Karpas-422 (cell line): ENCODE data around the gene ARTN. TPM values are rescaled to one million over a fixed set of nuclear protein-coding genes. Genes with fewer than 3 reads are reported as not detected.

Source experiments
- DNase-seq: peaks from one replicate; pipeline ENCODE4 v3.0.0-alpha.2; 2015
- H2AFZ ChIP-seq: fragments of 200-600 bp; sonication (generic); 2 replicates; pipeline ENCODE4 v1.6.1; 2014; ENCODE audit warnings: antibody characterized with exemption, low read length, mixed read lengths
- H3K27ac ChIP-seq: fragments of 200-600 bp; sonication (generic); 2 replicates; pipeline ENCODE4 v1.5.1; 2014; ENCODE audit warnings: mild to moderate bottlenecking, low read length, moderate library complexity
- H3K27me3 ChIP-seq: fragments of 200-600 bp; sonication (generic); 2 replicates; pipeline ENCODE4 v1.6.1; 2014; ENCODE audit warnings: low read length, mixed read lengths
- H3K36me3 ChIP-seq: fragments of 200-600 bp; sonication (generic); 2 replicates; pipeline ENCODE4 v1.6.1; 2014; ENCODE audit warnings: low read length, mixed read lengths; ENCODE audit not compliant: insufficient read depth
- H3K4me1 ChIP-seq: fragments of 200-600 bp; sonication (generic); 2 replicates; pipeline ENCODE4 v1.6.1; 2014; ENCODE audit warnings: mild to moderate bottlenecking, low read length, mixed read lengths
- H3K4me2 ChIP-seq: fragments of 200-600 bp; sonication (generic); 2 replicates; pipeline ENCODE4 v1.6.1; 2014; ENCODE audit warnings: low read length, low read depth, mild to moderate bottlenecking; ENCODE audit not compliant: poor library complexity, severe bottlenecking
- H3K4me3 ChIP-seq: fragments of 200-600 bp; sonication (generic); 2 replicates; pipeline ENCODE4 v1.5.1; 2014; ENCODE audit warnings: mild to moderate bottlenecking, antibody characterized with exemption, low read length, mixed read lengths
- H3K79me2 ChIP-seq: fragments of 200-600 bp; sonication (generic); 2 replicates; pipeline ENCODE4 v1.6.1; 2014; ENCODE audit warnings: mild to moderate bottlenecking, low read length, mixed read lengths
- H3K9ac ChIP-seq: fragments of 200-600 bp; sonication (generic); 2 replicates; pipeline ENCODE4 v1.6.0; 2014; ENCODE audit warnings: low read length
- H3K9me2 ChIP-seq: fragments of 200-600 bp; sonication (generic), shearing (Covaris generic); replicated peaks from 2 replicates; pipeline ENCODE4 v1.6.0; 2014; ENCODE audit warnings: mild to moderate bottlenecking, low read length, moderate library complexity; ENCODE audit not compliant: insufficient read depth
- H3K9me3 ChIP-seq: fragments of 300-700, 200-600 bp; sonication (generic); 2 replicates; pipeline ENCODE4 v1.6.1; 2014; ENCODE audit warnings: low read length, mixed read lengths
- H4K20me1 ChIP-seq: fragments of 200-600 bp; sonication (generic); 2 replicates; pipeline ENCODE4 v1.6.1; 2014; ENCODE audit warnings: mild to moderate bottlenecking, antibody characterized with exemption, low read length, low read depth; ENCODE audit not compliant: insufficient read depth
- total RNA-seq: library from RNA; depleted of rRNA; stranded (reverse); fragments of >200 nt; shearing (Covaris generic); gene quantifications from 2 replicates; pipeline ENCODE4 v1.2.3, GENCODE V29; 2014; ENCODE audit warnings: low replicate concordance

Gene ARTN
- total RNA-seq, 1 experiment from 2014 or later: not detected

DNA sequence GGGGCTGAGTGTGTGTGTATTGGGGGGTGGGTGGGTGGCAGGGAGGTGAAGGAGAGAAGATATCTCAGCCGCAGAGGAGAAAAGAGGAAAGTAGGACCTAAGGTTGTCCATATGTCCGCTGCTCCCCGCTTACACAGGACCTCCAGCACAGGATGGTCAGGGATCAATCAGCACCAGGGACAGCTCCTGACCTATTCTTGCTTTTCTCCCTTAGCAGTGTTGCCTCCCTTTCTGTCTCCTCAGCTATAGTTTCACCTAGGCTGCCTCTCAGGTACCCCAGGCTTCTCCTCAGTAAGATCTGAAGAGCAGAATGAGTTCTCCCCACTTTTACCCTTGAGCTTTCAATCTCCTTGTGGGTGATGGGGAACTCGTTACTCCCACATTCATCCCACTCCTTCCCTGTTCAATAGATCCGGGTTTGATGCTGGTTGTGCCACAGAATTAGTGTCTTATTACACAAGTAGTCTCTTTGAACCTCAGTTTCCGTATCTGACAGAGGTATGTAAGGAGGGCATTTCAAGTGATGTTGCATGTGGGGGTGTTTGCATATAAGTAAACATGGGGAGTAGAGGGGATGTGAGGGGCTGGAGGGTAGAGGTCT lies 34.8 kb downstream of the ARTN start:
- H3K9me2 ChIP-seq: no peaks in the 10 kb centered on the region
- peaks cover 15% of the 10 kb centered on the region; the same call in 1 of the 2 replicates for H3K36me3 ChIP-seq
- H3K4me1 ChIP-seq: peaks cover 15% of the 10 kb centered on the region
- H2AFZ ChIP-seq: no peak overlapping the region
- no peak overlapping the region for H3K9ac ChIP-seq
- H3K27ac ChIP-seq: no peak overlapping the region
- peaks cover 20% of the 10 kb centered on the region for H3K79me2 ChIP-seq
- 0 out of 2 replicates have a peak, but pooled peaks cover 6% of the 10 kb centered on the region for H4K20me1 ChIP-seq
- no peak overlapping the region for H3K4me2 ChIP-seq
- no peaks in the 10 kb centered on the region for H3K9me3 ChIP-seq
- peak; percentile 72 for DNase-seq
- no peak overlapping the region for H3K4me3 ChIP-seq
- H3K27me3 ChIP-seq: no peaks in the 10 kb centered on the region

DNA sequence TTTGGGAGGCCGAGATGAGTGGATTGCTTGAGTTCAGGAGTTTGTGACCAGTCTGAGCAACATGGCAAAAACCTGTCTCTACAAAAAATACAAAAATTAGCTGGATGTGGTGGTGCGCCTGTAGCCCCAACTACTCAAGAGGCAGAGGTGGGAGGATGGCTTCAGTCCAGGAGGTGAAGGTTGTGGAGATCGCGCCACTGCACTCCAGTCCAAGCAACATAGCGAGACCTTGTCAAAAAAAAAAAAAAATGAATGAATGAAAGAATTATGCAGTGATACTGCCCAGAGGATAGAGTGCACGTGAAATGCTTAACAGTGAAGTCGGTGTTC lies 35.8 kb downstream of the ARTN start:
- no peak for DNase-seq
- peaks cover 15% of the 10 kb centered on the region; the same call in 1 of the 2 replicates for H3K36me3 ChIP-seq
- no peaks in the 10 kb centered on the region for H3K9me2 ChIP-seq
- H3K9me3 ChIP-seq: no peaks in the 10 kb centered on the region
- 0 out of 2 replicates have a peak, but pooled peaks cover 6% of the 10 kb centered on the region for H4K20me1 ChIP-seq
- H3K4me3 ChIP-seq: peak overlapping the region; percentile 21; the same call in 1 of the 2 replicates
- H3K27ac ChIP-seq: no peak overlapping the region
- H3K79me2 ChIP-seq: peaks cover 20% of the 10 kb centered on the region
- peak overlapping the region; percentile 49 for H3K4me2 ChIP-seq
- no peaks in the 10 kb centered on the region for H3K27me3 ChIP-seq
- H2AFZ ChIP-seq: no peak overlapping the region
- H3K4me1 ChIP-seq: peaks cover 25% of the 10 kb centered on the region
- H3K9ac ChIP-seq: no peak overlapping the region

DNA sequence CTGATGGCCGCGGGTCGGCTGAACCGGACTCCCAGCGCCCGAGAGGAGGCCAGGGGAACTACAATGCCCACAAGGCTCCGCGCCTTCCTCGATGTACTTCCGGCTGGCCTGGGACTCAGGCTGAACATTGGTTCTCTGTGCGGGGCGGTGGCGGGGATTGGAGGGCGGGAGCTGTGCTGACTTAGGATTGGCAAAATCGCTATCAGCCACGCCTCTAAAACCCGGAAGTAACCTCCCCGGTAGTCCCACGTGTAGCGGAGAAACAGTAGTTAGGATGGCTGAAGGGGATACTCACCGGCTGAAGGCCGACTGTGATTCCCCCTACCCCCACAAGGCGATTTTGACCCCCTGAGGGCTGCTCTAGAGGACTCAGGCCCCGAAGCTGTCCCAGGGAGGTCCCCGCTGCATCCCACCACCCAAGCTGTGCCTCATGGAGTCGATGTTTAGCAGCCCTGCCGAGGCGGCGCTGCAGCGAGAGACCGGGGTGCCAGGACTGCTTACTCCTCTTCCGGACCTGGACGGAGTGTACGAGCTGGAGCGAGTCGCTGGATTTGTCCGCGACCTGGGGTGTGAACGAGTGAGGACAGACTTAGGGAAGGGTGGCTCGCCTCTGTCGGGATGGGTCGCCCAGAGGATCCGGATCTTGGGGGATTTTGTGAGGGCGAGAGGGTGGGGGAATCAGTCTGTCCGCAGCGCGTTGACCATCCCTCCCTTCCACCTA lies 36.3 kb downstream of the ARTN start, which contains the start of gene DPH2:
TSS of gene DPH2 (plus strand) at position 265 of the 721 bp plus-strand sequence. CDS start at position 431, 166 bp downstream.
- H3K9ac ChIP-seq: peak within 1 kb of the TSS; percentile 86
- H2AFZ ChIP-seq: no peak within 1 kb of the TSS
- H3K9me3 ChIP-seq: no peaks in the 10 kb centered on the region
- H3K36me3 ChIP-seq: peaks cover 15% of the 10 kb centered on the region; the same call in 1 of the 2 replicates
- peaks cover 25% of the 10 kb centered on the region for H3K4me1 ChIP-seq
- 0 out of 2 replicates have a peak, but pooled peaks cover 6% of the 10 kb centered on the region for H4K20me1 ChIP-seq
- H3K4me2 ChIP-seq: peak within 1 kb of the TSS; percentile 94
- H3K9me2 ChIP-seq: no peaks in the 10 kb centered on the region
- peaks cover 22% of the 10 kb centered on the region for H3K79me2 ChIP-seq
- DNase-seq: peak; percentile 99
- no peak within 1 kb of the TSS for H3K27ac ChIP-seq
- H3K4me3 ChIP-seq: peak within 1 kb of the TSS; percentile 94
- H3K27me3 ChIP-seq: no peaks in the 10 kb centered on the region

DNA sequence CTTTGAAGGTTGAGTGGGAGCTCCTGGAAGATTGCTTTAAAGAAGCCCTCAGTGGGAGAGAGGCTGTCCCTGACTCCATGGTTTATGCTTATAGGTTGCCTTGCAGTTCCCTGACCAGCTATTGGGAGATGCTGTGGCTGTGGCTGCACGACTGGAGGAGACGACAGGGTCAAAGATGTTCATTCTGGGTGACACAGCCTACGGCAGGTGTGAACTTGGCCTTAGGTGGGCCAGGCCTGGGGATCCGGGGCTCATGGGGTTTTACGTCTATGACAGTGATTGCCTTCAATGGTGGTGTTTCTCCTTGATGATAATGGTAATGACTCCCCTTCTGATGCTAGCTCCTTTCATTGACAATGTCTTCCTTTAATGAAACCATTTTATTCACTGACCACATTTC lies 36.9 kb downstream of the ARTN start:
- H3K27me3 ChIP-seq: no peaks in the 10 kb centered on the region
- H3K4me3 ChIP-seq: peak overlapping the region; percentile 94
- DNase-seq: no peak
- no peak overlapping the region for H2AFZ ChIP-seq
- peaks cover 25% of the 10 kb centered on the region for H3K4me1 ChIP-seq
- H3K9me3 ChIP-seq: no peaks in the 10 kb centered on the region
- H3K4me2 ChIP-seq: peak overlapping the region; percentile 94
- H3K27ac ChIP-seq: no peak overlapping the region
- no peaks in the 10 kb centered on the region for H3K9me2 ChIP-seq
- peak overlapping the region; percentile 86 for H3K9ac ChIP-seq
- H4K20me1 ChIP-seq: peaks cover 9% of the 10 kb centered on the region; the same call in 1 of the 2 replicates
- peaks cover 15% of the 10 kb centered on the region; the same call in 1 of the 2 replicates for H3K36me3 ChIP-seq
- H3K79me2 ChIP-seq: peaks cover 28% of the 10 kb centered on the region

DNA sequence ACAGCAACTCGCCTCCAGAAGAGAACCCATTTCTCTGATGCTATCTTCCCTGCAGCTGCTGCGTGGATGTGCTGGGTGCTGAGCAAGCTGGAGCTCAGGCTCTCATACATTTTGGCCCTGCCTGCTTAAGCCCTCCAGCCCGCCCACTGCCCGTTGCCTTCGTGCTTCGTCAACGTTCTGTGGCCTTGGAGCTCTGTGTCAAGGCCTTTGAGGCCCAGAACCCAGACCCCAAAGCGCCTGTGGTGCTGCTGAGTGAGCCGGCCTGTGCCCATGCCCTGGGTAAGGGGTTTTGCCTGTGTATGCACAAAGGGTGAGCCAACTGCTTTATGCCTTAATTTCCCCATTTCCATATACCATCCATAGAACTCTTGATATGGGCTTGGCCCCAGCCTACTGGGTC lies 37.3 kb downstream of the ARTN start:
- H3K4me2 ChIP-seq: peak overlapping the region; percentile 94
- no peak overlapping the region for H2AFZ ChIP-seq
- no peaks in the 10 kb centered on the region for H3K9me2 ChIP-seq
- H3K79me2 ChIP-seq: peaks cover 32% of the 10 kb centered on the region
- peaks cover 27% of the 10 kb centered on the region for H3K4me1 ChIP-seq
- DNase-seq: no peak
- no peaks in the 10 kb centered on the region for H3K9me3 ChIP-seq
- H4K20me1 ChIP-seq: peaks cover 11% of the 10 kb centered on the region
- H3K4me3 ChIP-seq: peak overlapping the region; percentile 94
- peak overlapping the region; percentile 86 for H3K9ac ChIP-seq
- H3K36me3 ChIP-seq: peaks cover 15% of the 10 kb centered on the region; the same call in 1 of the 2 replicates
- H3K27me3 ChIP-seq: no peaks in the 10 kb centered on the region
- H3K27ac ChIP-seq: no peak overlapping the region

DNA sequence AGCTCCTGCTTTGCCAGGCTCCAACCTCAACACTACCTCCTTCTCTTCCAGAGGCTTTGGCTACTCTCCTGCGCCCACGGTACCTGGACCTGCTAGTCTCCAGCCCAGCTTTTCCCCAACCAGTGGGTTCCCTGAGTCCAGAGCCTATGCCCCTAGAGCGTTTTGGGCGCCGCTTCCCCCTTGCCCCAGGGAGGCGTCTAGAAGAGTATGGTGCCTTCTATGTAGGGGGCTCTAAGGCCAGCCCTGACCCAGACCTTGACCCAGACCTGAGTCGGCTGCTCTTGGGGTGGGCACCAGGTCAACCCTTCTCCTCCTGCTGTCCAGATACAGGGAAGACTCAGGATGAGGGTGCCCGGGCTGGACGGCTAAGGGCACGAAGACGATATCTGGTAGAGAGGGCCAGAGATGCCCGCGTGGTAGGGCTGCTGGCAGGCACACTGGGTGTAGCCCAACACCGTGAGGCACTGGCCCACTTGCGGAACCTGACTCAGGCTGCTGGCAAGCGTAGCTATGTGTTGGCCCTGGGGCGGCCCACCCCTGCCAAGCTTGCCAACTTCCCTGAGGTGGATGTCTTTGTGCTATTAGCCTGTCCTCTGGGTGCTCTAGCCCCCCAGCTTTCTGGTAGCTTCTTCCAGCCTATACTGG lies 37.9 kb downstream of the ARTN start:
- no peak for DNase-seq
- Histone ChIP-seq H3K4me3 (peak overlapping the region; percentile 94; the same call in 1 of the 2 replicates), H3K9me3 (no peaks in the 10 kb centered on the region), H2AFZ (no peak overlapping the region), H3K9ac (no peak overlapping the region), H3K36me3 (peaks cover 20% of the 10 kb centered on the region; the same call in 1 of the 2 replicates), H3K9me2 (no peaks in the 10 kb centered on the region), H3K4me2 (peak overlapping the region; percentile 94), H3K27ac (no peak overlapping the region), H3K4me1 (peaks cover 32% of the 10 kb centered on the region), H3K79me2 (peaks cover 37% of the 10 kb centered on the region), H3K27me3 (no peaks in the 10 kb centered on the region), H4K20me1 (peaks cover 16% of the 10 kb centered on the region)

DNA sequence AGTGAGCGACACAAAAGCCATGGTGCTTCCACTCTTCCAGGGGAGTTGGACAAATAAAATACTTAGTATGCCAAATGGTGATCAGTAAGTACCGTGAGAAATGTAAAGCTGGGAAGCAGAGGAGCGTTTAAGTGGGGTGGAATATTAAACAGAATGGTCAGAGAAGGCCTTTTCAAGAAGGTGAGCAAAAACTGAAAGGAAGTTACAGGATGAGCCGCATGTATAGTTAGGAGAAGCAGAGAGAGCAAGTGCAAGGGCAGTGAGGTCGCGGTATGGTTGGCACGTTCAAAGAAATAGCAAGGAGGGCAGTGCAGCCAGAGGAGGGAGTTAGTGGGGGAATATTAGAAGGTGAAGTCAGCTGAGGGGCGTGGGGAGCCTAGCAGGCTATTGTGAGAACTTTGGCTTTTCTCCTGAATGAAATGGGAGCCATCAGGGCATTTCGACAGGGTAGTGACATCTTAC lies 40.4 kb downstream of the ARTN start:
- Histone ChIP-seq H3K27ac (peak overlapping the region; percentile 61), H3K27me3 (no peaks in the 10 kb centered on the region), H3K4me3 (peak overlapping the region; percentile 92), H4K20me1 (peaks cover 21% of the 10 kb centered on the region), H3K4me2 (peak overlapping the region; percentile 85), H3K36me3 (peaks cover 28% of the 10 kb centered on the region; the same call in 1 of the 2 replicates), H2AFZ (peak overlapping the region; percentile 40; the same call in 1 of the 2 replicates), H3K9me2 (no peaks in the 10 kb centered on the region), H3K79me2 (peaks cover 59% of the 10 kb centered on the region), H3K9ac (peak overlapping the region; percentile 100), H3K9me3 (no peaks in the 10 kb centered on the region), H3K4me1 (peaks cover 56% of the 10 kb centered on the region)
- no peak for DNase-seq
